ENCODE measurements around the gene ATAD1. TPM values are rescaled to one million over a fixed set of nuclear protein-coding genes. Genes with fewer than 3 reads are reported as not detected.
A peak's percentile ranks its signal among the peaks of the same experiment; 100 is the strongest.

Gene ATAD1
- total and polyA plus RNA-seq, 9 of the 15 experiments (the other 6 are each of a cell fraction or from before 2014, with no cell fraction given), result 11.3 to 33.8 (median 27.3) TPM

DNA sequence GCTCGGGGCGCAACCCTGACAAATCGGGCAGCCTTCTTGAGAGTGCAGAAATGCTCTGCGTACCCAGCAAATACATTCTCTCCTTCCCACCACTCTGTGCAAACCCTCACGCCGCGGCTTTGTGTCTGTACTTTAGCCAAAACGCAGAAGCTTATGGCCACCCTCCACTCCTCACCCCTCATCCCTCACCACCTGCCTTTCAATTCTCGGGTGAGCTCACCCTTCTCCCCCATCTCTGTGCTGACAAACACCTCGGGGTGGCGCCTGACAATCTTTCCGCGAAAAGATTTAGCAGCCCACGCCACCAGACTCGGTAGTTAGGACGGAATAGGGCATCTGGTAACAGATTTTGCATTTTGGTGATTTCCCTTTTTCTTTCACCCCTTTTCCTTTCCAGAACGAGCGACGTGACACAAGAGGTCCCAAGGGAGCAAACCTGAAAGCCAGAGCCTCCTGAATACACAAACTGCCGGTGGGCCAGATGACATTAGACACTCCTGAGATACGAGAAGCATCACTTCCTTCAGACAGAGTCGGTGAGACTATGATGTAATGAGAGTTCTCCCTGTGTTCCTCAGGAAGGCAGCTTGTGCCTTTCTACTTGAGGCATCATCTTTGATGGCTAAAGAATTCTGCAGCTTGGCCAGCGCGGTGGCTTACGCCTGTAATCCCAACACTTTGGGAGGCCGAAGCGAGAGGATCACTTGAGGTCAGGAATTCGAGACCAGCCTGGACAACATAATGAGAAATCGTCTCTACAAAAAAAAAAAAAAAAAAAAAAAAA lies 671 bp upstream of the ATAD1 start (continued):
- TF ChIP-seq, protein P1, sequence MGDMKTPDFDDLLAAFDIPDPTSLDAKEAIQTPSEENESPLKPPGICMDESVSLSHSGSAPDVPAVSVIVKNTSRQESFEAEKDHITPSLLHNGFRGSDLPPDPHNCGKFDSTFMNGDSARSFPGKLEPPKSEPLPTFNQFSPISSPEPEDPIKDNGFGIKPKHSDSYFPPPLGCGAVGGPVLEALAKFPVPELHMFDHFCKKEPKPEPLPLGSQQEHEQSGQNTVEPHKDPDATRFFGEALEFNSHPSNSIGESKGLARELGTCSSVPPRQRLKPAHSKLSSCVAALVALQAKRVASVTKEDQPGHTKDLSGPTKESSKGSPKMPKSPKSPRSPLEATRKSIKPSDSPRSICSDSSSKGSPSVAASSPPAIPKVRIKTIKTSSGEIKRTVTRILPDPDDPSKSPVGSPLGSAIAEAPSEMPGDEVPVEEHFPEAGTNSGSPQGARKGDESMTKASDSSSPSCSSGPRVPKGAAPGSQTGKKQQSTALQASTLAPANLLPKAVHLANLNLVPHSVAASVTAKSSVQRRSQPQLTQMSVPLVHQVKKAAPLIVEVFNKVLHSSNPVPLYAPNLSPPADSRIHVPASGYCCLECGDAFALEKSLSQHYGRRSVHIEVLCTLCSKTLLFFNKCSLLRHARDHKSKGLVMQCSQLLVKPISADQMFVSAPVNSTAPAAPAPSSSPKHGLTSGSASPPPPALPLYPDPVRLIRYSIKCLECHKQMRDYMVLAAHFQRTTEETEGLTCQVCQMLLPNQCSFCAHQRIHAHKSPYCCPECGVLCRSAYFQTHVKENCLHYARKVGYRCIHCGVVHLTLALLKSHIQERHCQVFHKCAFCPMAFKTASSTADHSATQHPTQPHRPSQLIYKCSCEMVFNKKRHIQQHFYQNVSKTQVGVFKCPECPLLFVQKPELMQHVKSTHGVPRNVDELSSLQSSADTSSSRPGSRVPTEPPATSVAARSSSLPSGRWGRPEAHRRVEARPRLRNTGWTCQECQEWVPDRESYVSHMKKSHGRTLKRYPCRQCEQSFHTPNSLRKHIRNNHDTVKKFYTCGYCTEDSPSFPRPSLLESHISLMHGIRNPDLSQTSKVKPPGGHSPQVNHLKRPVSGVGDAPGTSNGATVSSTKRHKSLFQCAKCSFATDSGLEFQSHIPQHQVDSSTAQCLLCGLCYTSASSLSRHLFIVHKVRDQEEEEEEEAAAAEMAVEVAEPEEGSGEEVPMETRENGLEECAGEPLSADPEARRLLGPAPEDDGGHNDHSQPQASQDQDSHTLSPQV (IDR thresholded peaks at IDR 0.05), result no peak
- TF ChIP-seq ZNF75A (CRISPR knock-in tag; IDR thresholded peaks at IDR 0.05) (no peak), SOX6 (IDR thresholded peaks at IDR 0.05) (no peak), JUND (IDR thresholded peaks at IDR 0.05; ENCODE audit: borderline replicate concordance, low read depth, low read length) (peak; percentile 21; the same call in 1 of the 2 replicates), JUND (tag; IDR thresholded peaks at IDR 0.05; ENCODE audit: borderline replicate concordance, low read depth, low read length) (peak; percentile 30; the same call in 1 of the 3 replicates), FOXA3 (CRISPR knock-in tag; conservative IDR thresholded peaks at IDR 0.05 in 1 of 2, IDR thresholded peaks at IDR 0.05 in 1 of 2) (no peak), ARID1B (IDR thresholded peaks at IDR 0.05) (no peak)
- TF ChIP-seq, protein P2, sequence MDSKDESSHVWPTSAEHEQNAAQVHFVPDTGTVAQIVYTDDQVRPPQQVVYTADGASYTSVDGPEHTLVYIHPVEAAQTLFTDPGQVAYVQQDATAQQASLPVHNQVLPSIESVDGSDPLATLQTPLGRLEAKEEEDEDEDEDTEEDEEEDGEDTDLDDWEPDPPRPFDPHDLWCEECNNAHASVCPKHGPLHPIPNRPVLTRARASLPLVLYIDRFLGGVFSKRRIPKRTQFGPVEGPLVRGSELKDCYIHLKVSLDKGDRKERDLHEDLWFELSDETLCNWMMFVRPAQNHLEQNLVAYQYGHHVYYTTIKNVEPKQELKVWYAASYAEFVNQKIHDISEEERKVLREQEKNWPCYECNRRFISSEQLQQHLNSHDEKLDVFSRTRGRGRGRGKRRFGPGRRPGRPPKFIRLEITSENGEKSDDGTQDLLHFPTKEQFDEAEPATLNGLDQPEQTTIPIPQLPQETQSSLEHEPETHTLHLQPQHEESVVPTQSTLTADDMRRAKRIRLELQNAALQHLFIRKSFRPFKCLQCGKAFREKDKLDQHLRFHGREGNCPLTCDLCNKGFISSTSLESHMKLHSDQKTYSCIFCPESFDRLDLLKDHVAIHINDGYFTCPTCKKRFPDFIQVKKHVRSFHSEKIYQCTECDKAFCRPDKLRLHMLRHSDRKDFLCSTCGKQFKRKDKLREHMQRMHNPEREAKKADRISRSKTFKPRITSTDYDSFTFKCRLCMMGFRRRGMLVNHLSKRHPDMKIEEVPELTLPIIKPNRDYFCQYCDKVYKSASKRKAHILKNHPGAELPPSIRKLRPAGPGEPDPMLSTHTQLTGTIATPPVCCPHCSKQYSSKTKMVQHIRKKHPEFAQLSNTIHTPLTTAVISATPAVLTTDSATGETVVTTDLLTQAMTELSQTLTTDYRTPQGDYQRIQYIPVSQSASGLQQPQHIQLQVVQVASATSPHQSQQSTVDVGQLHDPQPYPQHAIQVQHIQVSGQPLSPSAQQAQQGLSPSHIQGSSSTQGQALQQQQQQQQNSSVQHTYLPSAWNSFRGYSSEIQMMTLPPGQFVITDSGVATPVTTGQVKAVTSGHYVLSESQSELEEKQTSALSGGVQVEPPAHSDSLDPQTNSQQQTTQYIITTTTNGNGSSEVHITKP (IDR thresholded peaks at IDR 0.05; ENCODE audit: partially characterized antibody), result peak; percentile 15
